Breast epithelium (tissue), 4 donors: ENCODE results near the gene TINAGL1. TPM values are rescaled to one million over a fixed set of nuclear protein-coding genes. Genes with fewer than 3 reads are reported as not detected.

Experiments
- DNase-seq, 2 donors: peaks; one replicate each; pipeline ENCODE4 v3.0.0-alpha.2; 2019; ENCODE audit warnings: low spot score in 2 of 2
- H3K27ac ChIP-seq, 2 donors: fragments of 200-600 bp; sonication (generic) in 1 of 2; one replicate each; pipeline ENCODE4 v1.5.1; 2016 to 2019; ENCODE audit warnings: mild to moderate bottlenecking in 1 of 2
- H3K27me3 ChIP-seq, 2 donors: fragments of 200-600 bp; sonication (generic) in 1 of 2; one replicate each; pipeline versions ENCODE4 v1.5.1 to v1.6.0; 2017 to 2019; ENCODE audit warnings: control low read depth in 1 of 2, mild to moderate bottlenecking in 1 of 2
- H3K36me3 ChIP-seq: fragments of 200-600 bp; one replicate; pipeline ENCODE4 v1.5.1; 2019
- H3K4me1 ChIP-seq, 2 donors: fragments of 200-600 bp; sonication (generic); one replicate each; pipeline ENCODE4 v1.5.1; 2016 to 2019; ENCODE audit warnings: control low read depth in 1 of 2
- H3K4me3 ChIP-seq, 3 donors: fragments of 200-600 bp; sonication (generic); 1 replicate in 2 of 3; 2 replicates in 1 of 3; pipeline ENCODE4 v1.5.1; 2016 to 2019; ENCODE audit warnings: mild to moderate bottlenecking in 3 of 3, moderate library complexity in 2 of 3
- H3K9me3 ChIP-seq, 2 donors: fragments of 200-600 bp; sonication (generic) in 1 of 2; one replicate each; pipeline ENCODE4 v1.5.1; 2016 to 2019; ENCODE audit warnings: control low read depth in 1 of 2
- CTCF ChIP-seq, 3 donors: fragments of 450-650 bp; IDR thresholded peaks; one replicate each; pipeline ENCODE4 v1.5.1; 2016 to 2017; ENCODE audit warnings: antibody characterized with exemption in 3 of 3, mild to moderate bottlenecking in 3 of 3, moderate library complexity in 3 of 3
- POLR2A ChIP-seq: fragments of 450-650 bp; IDR thresholded peaks from one replicate; pipeline ENCODE4 v1.6.1; 2016; ENCODE audit warnings: antibody characterized with exemption, mild to moderate bottlenecking, moderate library complexity
- POLR2AphosphoS5 ChIP-seq, 3 donors: sonication (generic); formaldehyde crosslinking; IDR thresholded peaks; one replicate each; pipeline ENCODE4 v1.6.1; 2017; ENCODE audit warnings: antibody characterized with exemption in 3 of 3
- intact Hi-C: fragments of 100-400 bp; cut with DNase I; formaldehyde crosslinking; loops from one replicate; pipeline ENCODE4 v1.15.1; 2023; ENCODE audit warnings: low total_unique reads
- total RNA-seq, 3 donors: library from RNA; depleted of rRNA; stranded (reverse); fragments of >200 nt; gene quantifications; one replicate each; pipeline ENCODE4 v1.1.0, GENCODE V29; 2016

The TINAGL1 gene
- total RNA-seq, 3 donors from 2014 or later, result 85.9 to 187 (median 144) TPM

GRCh38 chr1:31581821-31582810 is 5.8 kb downstream of the TINAGL1 start:
- Histone ChIP-seq H3K9me3 (no peaks in the 10 kb centered on the region), H3K4me3 (peak overlapping the region in 1 of 3 donors; percentile 40), H3K4me1 (peaks cover 0 to 5% of the 10 kb centered on the region in 2 donors), H3K27me3 (no peaks in the 10 kb centered on the region), H3K36me3 (no peaks in the 10 kb centered on the region), H3K27ac (peak overlapping the region; percentile 56 to 85)
- no peak for DNase-seq
- intact Hi-C loops, result no loop called here
- TF ChIP-seq POLR2A (no peak), POLR2AphosphoS5 (IDR thresholded peaks at IDR 0.05) (no peak), CTCF (IDR thresholded peaks at IDR 0.05) (no peak)

DNA sequence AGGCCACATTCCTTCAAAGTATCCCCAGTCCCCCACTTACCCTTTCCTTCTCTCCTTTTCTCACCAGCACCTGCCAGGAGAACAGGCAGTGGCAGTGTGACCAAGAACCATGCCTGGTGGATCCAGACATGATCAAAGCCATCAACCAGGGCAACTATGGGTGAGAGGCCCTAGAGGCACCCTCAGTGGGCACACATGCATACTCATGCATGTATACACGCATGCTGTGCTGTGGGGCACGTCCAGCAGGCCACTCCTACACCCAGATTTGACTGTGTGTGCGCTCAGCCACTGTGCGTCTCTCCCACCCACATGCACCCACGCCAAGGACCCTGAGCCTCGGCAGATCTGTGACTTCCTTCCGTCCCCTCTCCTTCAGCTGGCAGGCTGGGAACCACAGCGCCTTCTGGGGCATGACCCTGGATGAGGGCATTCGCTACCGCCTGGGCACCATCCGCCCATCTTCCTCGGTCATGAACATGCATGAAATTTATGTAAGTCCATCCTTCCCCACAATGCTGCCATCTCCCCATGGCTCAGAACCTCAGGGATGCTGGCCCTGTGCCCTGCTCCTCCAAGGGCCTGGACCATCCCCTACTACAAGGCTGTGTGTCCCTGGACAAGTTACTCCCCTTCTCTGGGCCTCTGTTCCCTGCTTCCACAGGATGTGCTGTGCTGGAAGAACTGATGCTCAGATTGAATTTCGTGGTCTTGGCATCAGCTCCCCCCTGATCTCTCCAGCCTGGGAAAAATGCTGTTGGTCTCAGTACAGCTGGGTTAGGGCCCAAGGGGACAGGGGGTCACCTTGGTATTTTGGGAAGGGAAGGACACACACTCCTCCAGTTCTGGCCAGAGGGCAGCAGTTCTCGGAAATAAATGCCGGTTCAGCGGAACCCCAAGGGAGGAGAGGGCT is 7.0 kb downstream of the TINAGL1 start:
- H3K27ac ChIP-seq, result peak overlapping the region; percentile 50 to 85
- no peaks in the 10 kb centered on the region for H3K9me3 ChIP-seq
- TF ChIP-seq POLR2A (no peak), POLR2AphosphoS5 (IDR thresholded peaks at IDR 0.05) (peak in 1 of 3 donors; percentile 22), CTCF (IDR thresholded peaks at IDR 0.05) (no peak)
- no peak for DNase-seq
- intact Hi-C loops, result no loop called here
- H3K36me3 ChIP-seq, result no peaks in the 10 kb centered on the region
- peak overlapping the region in 1 of 3 donors; percentile 40 for H3K4me3 ChIP-seq
- peaks cover 3 to 13% of the 10 kb centered on the region in 2 donors for H3K4me1 ChIP-seq
- H3K27me3 ChIP-seq, result no peaks in the 10 kb centered on the region

DNA sequence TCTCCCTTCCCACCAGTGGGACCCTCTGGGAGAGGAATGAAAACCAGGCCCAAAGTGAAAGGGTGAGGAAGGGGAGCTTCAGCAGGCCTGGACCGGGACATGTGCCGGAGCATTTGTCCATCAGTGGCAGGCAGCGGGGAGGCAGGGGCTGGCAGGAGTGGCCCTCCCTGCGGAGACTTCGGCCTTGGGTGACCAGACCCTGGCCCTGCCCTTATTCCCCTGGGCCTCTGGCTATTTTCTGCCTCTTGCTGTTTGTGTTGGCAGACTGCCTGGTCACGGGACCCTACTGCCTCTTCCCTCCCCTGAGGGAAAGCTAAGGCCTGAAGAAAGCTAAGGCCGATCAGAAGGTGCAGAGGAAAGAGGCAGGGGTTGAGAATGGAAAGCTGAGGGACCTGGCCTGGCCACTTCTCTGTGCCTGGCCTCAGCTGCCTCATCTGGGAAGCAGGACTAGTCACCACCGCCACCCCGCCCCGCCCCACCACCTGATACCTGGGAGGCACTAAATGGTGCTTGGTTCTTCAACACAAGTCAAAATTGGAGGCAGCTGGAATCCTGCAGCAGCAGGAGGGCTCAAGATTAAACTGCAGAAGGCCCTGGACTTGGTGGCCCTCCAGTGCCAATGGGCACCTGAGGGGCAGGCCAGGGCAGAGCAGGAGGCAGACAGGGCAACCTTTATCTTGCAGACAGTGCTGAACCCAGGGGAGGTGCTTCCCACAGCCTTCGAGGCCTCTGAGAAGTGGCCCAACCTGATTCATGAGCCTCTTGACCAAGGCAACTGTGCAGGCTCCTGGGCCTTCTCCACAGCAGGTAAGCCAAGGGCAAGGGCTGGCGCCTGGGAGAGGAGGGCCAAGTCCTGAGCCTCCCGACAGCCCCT is 7.9 kb downstream of the TINAGL1 start:
- intact Hi-C loops, result no loop called here
- TF ChIP-seq POLR2AphosphoS5 (IDR thresholded peaks at IDR 0.05), result peak in 1 of 3 donors; percentile 31
- TF ChIP-seq POLR2A, result no peak
- Histone ChIP-seq H3K27ac (peak overlapping the region; percentile 50 to 85), H3K9me3 (no peaks in the 10 kb centered on the region), H3K27me3 (no peaks in the 10 kb centered on the region), H3K36me3 (no peaks in the 10 kb centered on the region), H3K4me3 (peak overlapping the region in 1 of 3 donors; percentile 40), H3K4me1 (peaks cover 6 to 13% of the 10 kb centered on the region in 2 donors)
- no peak for DNase-seq

DNA sequence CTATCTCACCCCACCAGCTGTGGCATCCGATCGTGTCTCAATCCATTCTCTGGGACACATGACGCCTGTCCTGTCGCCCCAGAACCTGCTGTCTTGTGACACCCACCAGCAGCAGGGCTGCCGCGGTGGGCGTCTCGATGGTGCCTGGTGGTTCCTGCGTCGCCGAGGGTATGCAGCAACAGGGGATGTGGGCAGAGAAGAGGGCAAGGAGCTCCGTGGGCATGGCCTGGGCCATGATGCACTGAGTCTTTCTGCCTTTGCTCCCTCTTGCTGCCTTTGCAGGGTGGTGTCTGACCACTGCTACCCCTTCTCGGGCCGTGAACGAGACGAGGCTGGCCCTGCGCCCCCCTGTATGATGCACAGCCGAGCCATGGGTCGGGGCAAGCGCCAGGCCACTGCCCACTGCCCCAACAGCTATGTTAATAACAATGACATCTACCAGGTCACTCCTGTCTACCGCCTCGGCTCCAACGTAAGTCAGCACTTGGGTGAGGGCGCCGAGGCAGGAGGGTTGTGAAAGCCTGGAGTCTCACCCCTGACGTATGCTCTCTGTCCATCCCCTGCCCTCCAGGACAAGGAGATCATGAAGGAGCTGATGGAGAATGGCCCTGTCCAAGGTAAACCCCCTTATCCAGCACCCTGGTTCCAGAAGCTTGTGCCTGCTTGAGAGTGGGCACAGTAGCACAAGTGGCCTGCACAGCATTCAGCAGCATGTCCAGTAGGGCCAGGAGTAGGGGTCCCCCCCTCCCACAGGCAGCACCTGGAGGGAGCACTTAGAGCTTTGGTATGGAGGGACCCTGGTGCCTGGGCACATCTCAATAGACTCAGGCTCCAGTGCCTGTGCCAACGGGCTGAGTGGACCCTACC is 8.8 kb downstream of the TINAGL1 start:
- peak overlapping the region in 1 of 3 donors; percentile 35 for H3K4me3 ChIP-seq

More for the DNA sequence above, 8.8 kb downstream of the TINAGL1 start:
- DNase-seq, result no peak
- Histone ChIP-seq H3K27me3 (no peaks in the 10 kb centered on the region), H3K27ac (peak overlapping the region; percentile 50 to 85), H3K9me3 (no peaks in the 10 kb centered on the region), H3K36me3 (no peaks in the 10 kb centered on the region), H3K4me1 (peaks cover 6 to 13% of the 10 kb centered on the region in 2 donors)
- intact Hi-C loops, result no loop called here
- TF ChIP-seq POLR2AphosphoS5 (IDR thresholded peaks at IDR 0.05) (no peak), CTCF (IDR thresholded peaks at IDR 0.05) (no peak), POLR2A (no peak)
